ENCODE data around the gene TRDN.
"Not testable (repeated sequence)": the region's sequence is repeated elsewhere in the genome, so short reads cannot be mapped to it uniquely, and the experiment has no call there.

The TRDN gene

GRCh38 chr6:123288649-123289048 is 348.1 kb downstream of the TRDN start:
- DNase-seq (ENCODE audit: low read depth), result no peak

- no peak for DNase-seq (ENCODE audit: low read depth)
Observed at GRCh38 chr6:123276546-123276980, 360.2 kb downstream of the TRDN start.

GRCh38 chr6:123263981-123264380 is 372.8 kb downstream of the TRDN start:
- no peak for DNase-seq (ENCODE audit: low read depth)

- DNase-seq (ENCODE audit: low read depth), result no peak
Observed at GRCh38 chr6:123240626-123241025, 396.1 kb downstream of the TRDN start.

- no peak for DNase-seq (ENCODE audit: low read depth)
Observed at GRCh38 chr6:123233336-123233735, 403.4 kb downstream of the TRDN start.

- DNase-seq (ENCODE audit: low read depth), result not testable (repeated sequence)
Observed at GRCh38 chr6:123227789-123228188, 409.0 kb downstream of the TRDN start.

GRCh38 chr6:123226398-123226797 is 410.4 kb downstream of the TRDN start:
- no peak for DNase-seq (ENCODE audit: low read depth)

GRCh38 chr6:123224077-123224476 is 412.7 kb downstream of the TRDN start:
- DNase-seq (ENCODE audit: low read depth), result no peak

GRCh38 chr6:123223461-123223860 is 413.3 kb downstream of the TRDN start:
- no peak for DNase-seq (ENCODE audit: low read depth)

GRCh38 chr6:123215211-123215610 is 421.5 kb downstream of the TRDN start:
- DNase-seq (ENCODE audit: low read depth), result no peak

GRCh38 chr6:123214433-123214832 is 422.3 kb downstream of the TRDN start:
- DNase-seq (ENCODE audit: low read depth), result no peak

- no peak for DNase-seq (ENCODE audit: low read depth)
Observed at GRCh38 chr6:123213921-123214320, 422.8 kb downstream of the TRDN start.

- no peak for DNase-seq (ENCODE audit: low read depth)
Observed at GRCh38 chr6:123211777-123212545, 424.8 kb downstream of the TRDN start.

GRCh38 chr6:123210645-123211044 is 426.1 kb downstream of the TRDN start:
- no peak for DNase-seq (ENCODE audit: low read depth)

- DNase-seq (ENCODE audit: low read depth), result no peak
Observed at GRCh38 chr6:123207967-123208510, 428.7 kb downstream of the TRDN start.

- no peak for DNase-seq (ENCODE audit: low read depth)
Observed at GRCh38 chr6:123203928-123204327, 432.8 kb downstream of the TRDN start.

GRCh38 chr6:123201869-123202372 is 434.8 kb downstream of the TRDN start:
- no peak for DNase-seq (ENCODE audit: low read depth)

- DNase-seq (ENCODE audit: low read depth), result no peak
Observed at GRCh38 chr6:123193298-123193697, 443.5 kb downstream of the TRDN start.

GRCh38 chr6:123189816-123190215 is 446.9 kb downstream of the TRDN start:
- DNase-seq (ENCODE audit: low read depth), result no peak

GRCh38 chr6:123182998-123183397 is 453.8 kb downstream of the TRDN start:
- no peak for DNase-seq (ENCODE audit: low read depth)

- no peak for DNase-seq (ENCODE audit: low read depth)
Observed at GRCh38 chr6:123176706-123177105, 460.0 kb downstream of the TRDN start.

GRCh38 chr6:123171341-123172115 is 465.2 kb downstream of the TRDN start:
- no peak for DNase-seq (ENCODE audit: low read depth)

GRCh38 chr6:123169774-123170095 is 467.0 kb downstream of the TRDN start:
- DNase-seq (ENCODE audit: low read depth), result no peak
